MM.1S (cell line): Measurements from ENCODE around the gene FGF5.

Source experiments
- CTCF ChIP-seq: fragments of 300-600 bp; sonication (generic); IDR thresholded peaks from 2 replicates; pipeline ENCODE4 v1.5.1; 2016; ENCODE audit warnings: antibody characterized with exemption, low read length, mixed read lengths
- EZH2 ChIP-seq: fragments of 300-600 bp; sonication (generic); optimal IDR thresholded peaks from 2 replicates; pipeline ENCODE3; 2017; ENCODE audit warnings: low read depth, mild to moderate bottlenecking, antibody characterized with exemption, low read length, mixed read lengths

- TF ChIP-seq CTCF (no peak), EZH2 (no peak)
These were observed 40.4 kb upstream of the FGF5 start for GRCh38 chr4:80226094-80226493.
